Esophagus muscularis mucosa (tissue), 4 donors: ENCODE measurements around the gene SDK1. TPM values are rescaled to one million over a fixed set of nuclear protein-coding genes. Genes with fewer than 3 reads are reported as not detected.

Source experiments
- DNase-seq: peaks from one replicate; pipeline ENCODE4 v3.0.0-alpha.2; 2017; ENCODE audit errors: extremely low spot score
- H3K27ac ChIP-seq, 4 donors: fragments of 200-600 bp; sonication (generic); replicated peaks in 1 of 4; 1 replicate in 3 of 4; 2 replicates in 1 of 4; pipeline ENCODE4 v1.5.1; 2016 to 2019; ENCODE audit warnings: mild to moderate bottlenecking in 1 of 4
- H3K27me3 ChIP-seq, 4 donors: fragments of 200-600 bp; sonication (generic); one replicate each; pipeline versions ENCODE4 v1.5.1 to v1.6.0; 2016 to 2019
- H3K36me3 ChIP-seq, 4 donors: fragments of 200-600 bp; sonication (generic); one replicate each; pipeline ENCODE4 v1.5.1; 2016 to 2019
- H3K4me1 ChIP-seq, 4 donors: fragments of 200-600 bp; sonication (generic); one replicate each; pipeline ENCODE4 v1.5.1; 2016 to 2019
- H3K4me3 ChIP-seq, 4 donors: fragments of 200-600 bp; sonication (generic); 1 replicate in 2 of 4; 2 replicates in 2 of 4; pipeline ENCODE4 v1.5.1; 2016 to 2019; ENCODE audit warnings: mild to moderate bottlenecking in 4 of 4, moderate library complexity in 1 of 4
- H3K9me3 ChIP-seq, 4 donors: fragments of 200-600 bp; sonication (generic); 1 replicate in 3 of 4; 2 replicates in 1 of 4; pipeline ENCODE4 v1.5.1; 2016 to 2019
- EP300 ChIP-seq: sonication (generic); formaldehyde crosslinking; IDR thresholded peaks from one replicate; pipeline ENCODE4 v1.6.1; 2017; ENCODE audit warnings: antibody characterized with exemption
- POLR2A ChIP-seq: fragments of 450-650 bp; IDR thresholded peaks from one replicate; pipeline ENCODE4 v1.6.1; 2017; ENCODE audit warnings: antibody characterized with exemption, moderate library complexity, mild to moderate bottlenecking, low read depth
- POLR2AphosphoS5 ChIP-seq, 2 donors: sonication (generic); formaldehyde crosslinking; IDR thresholded peaks; one replicate each; pipeline ENCODE4 v1.6.1; 2017; ENCODE audit warnings: antibody characterized with exemption in 2 of 2
- WGBS: methylation state at CpG from one replicate; pipeline ENCODE4 v1.1.5; 2018; 5-methylcytosine and 5-hydroxymethylcytosine counted together
- intact Hi-C: fragments of 100-400 bp; cut with DNase I; formaldehyde crosslinking; loops from one replicate; pipeline ENCODE4 v1.15.1; 2023
- total RNA-seq, 4 donors: library from RNA; depleted of rRNA; stranded (reverse); fragments of >200 nt; gene quantifications; one replicate each; pipeline versions ENCODE4 v1.1.0 to v1.2.1, GENCODE V29; 2016
- TF ChIP-seq, protein P1 (sequence below), 3 experiments: fragments of 200-600 bp in 2 of 3; fragments of 450-650 bp in 1 of 3; sonication (generic) in 2 of 3; IDR thresholded peaks; one replicate each; pipeline ENCODE4 v1.5.1; 2017 to 2019; ENCODE audit warnings: antibody characterized with exemption in 3 of 3, mild to moderate bottlenecking in 2 of 3, moderate library complexity in 1 of 3

Gene SDK1
- total RNA-seq, 4 donors from 2014 or later, result 7.8 to 18.6 (median 12.0) TPM

DNA sequence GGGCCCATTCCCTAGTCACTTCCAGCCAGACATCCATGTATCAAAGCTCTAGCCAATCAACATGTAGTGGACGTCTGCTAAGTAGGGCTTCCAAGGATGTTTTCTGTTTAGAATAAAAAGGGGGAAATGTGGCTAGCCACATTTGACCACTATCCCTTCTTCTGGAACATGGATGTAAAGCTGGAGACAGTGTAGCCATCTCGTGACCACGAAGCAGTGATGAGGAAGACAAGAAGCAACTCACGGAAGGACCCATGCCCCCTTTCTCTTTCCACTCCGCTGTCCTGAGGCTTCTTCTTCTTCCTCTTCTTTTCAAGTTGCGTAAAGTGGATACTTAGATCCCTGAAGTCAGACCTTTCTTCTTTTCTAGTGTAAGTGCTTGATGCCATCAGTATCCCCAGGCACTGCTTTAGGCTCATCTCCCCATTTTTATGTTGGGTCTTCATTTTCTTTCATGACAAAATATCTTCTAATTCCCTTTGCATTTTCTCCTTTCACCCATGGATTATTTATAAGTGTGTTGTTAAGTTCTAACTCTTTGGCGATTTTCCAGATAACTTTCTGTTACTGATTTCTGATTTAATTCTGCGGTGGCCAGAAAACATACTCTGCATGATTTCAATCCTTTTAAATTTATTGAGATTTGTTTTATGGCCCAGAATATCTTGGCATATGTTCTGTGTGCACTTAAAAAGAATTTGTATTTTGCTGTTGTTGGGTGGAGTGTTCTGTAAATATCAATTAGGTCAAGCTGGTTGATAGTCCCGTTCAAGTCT, 594.5 kb downstream of the SDK1 start:
- H3K27ac ChIP-seq, result peak overlapping the region in 1 of 4 donors; percentile 6
- no peaks in the 10 kb centered on the region for H3K27me3 ChIP-seq
- no peaks in the 10 kb centered on the region for H3K36me3 ChIP-seq
- H3K9me3 ChIP-seq, result no peaks in the 10 kb centered on the region
- peak; percentile 90 for DNase-seq
- intact Hi-C loops, result no loop called here
- H3K4me1 ChIP-seq, result peaks cover 0 to 5% (median 0%) of the 10 kb centered on the region in 4 donors
- no peak for TF ChIP-seq POLR2A
- TF ChIP-seq, protein P1, sequence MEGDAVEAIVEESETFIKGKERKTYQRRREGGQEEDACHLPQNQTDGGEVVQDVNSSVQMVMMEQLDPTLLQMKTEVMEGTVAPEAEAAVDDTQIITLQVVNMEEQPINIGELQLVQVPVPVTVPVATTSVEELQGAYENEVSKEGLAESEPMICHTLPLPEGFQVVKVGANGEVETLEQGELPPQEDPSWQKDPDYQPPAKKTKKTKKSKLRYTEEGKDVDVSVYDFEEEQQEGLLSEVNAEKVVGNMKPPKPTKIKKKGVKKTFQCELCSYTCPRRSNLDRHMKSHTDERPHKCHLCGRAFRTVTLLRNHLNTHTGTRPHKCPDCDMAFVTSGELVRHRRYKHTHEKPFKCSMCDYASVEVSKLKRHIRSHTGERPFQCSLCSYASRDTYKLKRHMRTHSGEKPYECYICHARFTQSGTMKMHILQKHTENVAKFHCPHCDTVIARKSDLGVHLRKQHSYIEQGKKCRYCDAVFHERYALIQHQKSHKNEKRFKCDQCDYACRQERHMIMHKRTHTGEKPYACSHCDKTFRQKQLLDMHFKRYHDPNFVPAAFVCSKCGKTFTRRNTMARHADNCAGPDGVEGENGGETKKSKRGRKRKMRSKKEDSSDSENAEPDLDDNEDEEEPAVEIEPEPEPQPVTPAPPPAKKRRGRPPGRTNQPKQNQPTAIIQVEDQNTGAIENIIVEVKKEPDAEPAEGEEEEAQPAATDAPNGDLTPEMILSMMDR (IDR thresholded peaks at IDR 0.05), result no peak
- TF ChIP-seq EP300, result no peak
- no peak for TF ChIP-seq POLR2AphosphoS5 (IDR thresholded peaks at IDR 0.05)
- H3K4me3 ChIP-seq, result no peak overlapping the region
- 81% methylated on average over 9 of the region's 9 CpGs for WGBS

DNA sequence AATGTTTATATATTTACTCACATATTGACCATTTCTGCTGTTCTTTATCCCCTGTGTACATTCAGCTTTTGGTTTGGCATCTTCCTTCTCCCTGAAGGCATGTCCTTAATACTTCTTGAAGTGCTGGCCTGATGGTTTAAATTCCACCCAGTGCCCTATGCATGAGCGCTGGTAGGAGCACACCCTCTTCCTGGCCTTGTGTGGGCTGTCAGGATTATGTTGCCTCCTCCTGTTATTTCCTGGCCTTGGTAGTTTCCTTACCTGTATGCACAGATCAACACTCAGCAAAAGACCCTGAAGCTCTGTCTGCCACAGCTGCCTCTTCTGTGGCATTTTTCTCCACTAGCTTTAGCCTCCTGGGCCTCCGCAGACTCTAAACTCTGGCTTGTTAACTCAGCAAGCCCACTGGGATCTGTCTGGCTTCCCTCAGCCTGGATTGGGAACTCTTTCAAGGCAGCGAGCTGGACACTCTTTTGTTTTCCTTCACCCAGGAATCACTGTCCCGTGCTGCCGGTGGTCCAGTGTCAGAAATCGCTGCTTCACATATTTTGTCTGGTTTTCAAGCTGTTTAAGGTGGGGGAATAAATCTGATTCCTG, 595.2 kb downstream of the SDK1 start:
- no peak for TF ChIP-seq POLR2AphosphoS5 (IDR thresholded peaks at IDR 0.05)
- TF ChIP-seq POLR2A, result no peak
- no peak for TF ChIP-seq EP300
- TF ChIP-seq, protein P1 (IDR thresholded peaks at IDR 0.05), result no peak
- H3K27ac ChIP-seq, result peak overlapping the region in 3 of 4 donors; percentile 6 to 13 (median 7)

DNA sequence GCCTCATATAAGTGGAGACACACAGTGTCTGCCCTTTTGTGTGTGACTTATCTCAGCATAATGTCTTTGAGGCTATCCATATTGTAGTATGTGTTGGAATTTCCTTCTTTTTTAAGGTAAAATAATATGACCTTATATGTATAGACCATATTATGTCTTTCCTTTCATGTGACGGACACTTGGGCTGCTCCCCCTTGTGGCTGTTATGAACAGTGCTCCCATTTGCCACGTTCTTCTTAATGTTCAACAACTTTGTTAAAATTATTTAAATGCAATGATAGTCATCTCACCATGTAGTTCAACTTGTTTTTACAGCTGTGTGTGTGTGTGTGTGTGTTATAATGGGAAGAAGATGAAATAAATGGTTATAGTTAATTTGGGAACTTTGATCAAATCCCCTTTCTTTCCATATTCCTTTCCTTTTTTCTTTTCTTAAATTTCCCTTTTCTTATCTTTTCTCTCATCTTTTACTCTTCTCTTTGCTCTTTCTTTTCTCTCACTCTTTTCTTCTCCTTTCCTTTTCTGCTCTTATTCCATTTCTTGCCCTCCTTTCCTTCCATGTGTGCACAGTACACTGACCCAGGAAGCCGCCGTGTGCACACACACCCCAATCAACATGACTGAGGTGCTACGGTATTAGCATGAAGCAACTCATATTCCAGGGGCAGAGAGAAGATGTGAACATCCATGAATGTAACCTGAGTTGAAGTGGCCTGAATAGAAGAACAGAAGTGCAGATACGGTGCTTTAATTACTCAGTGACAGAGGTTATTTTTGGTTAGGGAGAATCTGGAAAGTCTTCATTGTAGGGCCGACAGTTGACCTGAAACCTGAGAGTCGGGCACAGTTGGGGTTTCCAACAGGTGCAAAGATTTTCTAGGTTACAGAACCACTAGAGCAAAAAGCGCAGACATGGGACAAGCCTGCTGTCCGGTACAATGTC, 596.6 kb downstream of the SDK1 start:
- Histone ChIP-seq H3K4me3 (no peak overlapping the region), H3K27ac (no peak overlapping the region), H3K9me3 (no peaks in the 10 kb centered on the region), H3K4me1 (no peaks in the 10 kb centered on the region), H3K36me3 (no peaks in the 10 kb centered on the region), H3K27me3 (no peaks in the 10 kb centered on the region)
- intact Hi-C loops, result loop anchor here (2.0 kb wide), 1 partner anchor 597 kb away; the partner anchor contains the start of gene SDK1
- TF ChIP-seq, protein P1 (IDR thresholded peaks at IDR 0.05), result peak; percentile 71 to 83 (median 74)
- no peak for TF ChIP-seq POLR2AphosphoS5 (IDR thresholded peaks at IDR 0.05)
- DNase-seq, result peak; percentile 74
- WGBS, result 78% methylated on average over 10 of the region's 10 CpGs

More for the DNA sequence above, 595.2 kb downstream of the SDK1 start:
- 76% methylated on average over 6 of the region's 6 CpGs for WGBS
- no peaks in the 10 kb centered on the region for H3K9me3 ChIP-seq
- peak; percentile 90 for DNase-seq
- no peaks in the 10 kb centered on the region for H3K36me3 ChIP-seq
- intact Hi-C loops, result no loop called here
- H3K4me1 ChIP-seq, result peaks cover 0 to 5% (median 0%) of the 10 kb centered on the region in 4 donors
- H3K4me3 ChIP-seq, result no peak overlapping the region
- no peaks in the 10 kb centered on the region for H3K27me3 ChIP-seq

DNA sequence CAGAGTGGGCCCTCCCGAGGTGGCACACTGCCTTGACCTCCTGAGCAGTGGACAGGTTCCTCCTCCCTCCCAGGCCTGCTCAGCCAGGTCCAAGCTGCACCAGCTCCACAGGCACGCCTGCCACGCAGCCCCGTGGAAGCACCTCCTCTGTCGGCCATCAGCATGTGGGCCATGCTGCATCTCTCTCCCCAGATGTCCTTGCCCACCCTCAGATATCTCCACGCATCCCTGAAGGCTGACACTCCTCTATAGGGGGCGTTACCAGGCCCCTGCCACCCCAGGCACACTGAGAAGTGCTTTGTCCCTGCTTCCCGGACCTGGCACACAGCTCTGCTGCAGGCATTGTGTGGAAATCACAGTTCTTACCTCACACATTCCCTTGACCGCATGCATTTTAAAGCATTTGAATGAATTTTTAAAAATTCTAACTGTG, 598.5 kb downstream of the SDK1 start:
- DNase-seq, result no peak
- TF ChIP-seq, protein P1 (IDR thresholded peaks at IDR 0.05), result no peak
- TF ChIP-seq EP300, result no peak
- no peak for TF ChIP-seq POLR2A
- no peak for TF ChIP-seq POLR2AphosphoS5 (IDR thresholded peaks at IDR 0.05)
- whole genome bisulfite sequencing, result 81% methylated on average over 9 of the region's 9 CpGs
- Histone ChIP-seq H3K36me3 (no peaks in the 10 kb centered on the region), H3K4me3 (no peak overlapping the region), H3K9me3 (no peaks in the 10 kb centered on the region), H3K4me1 (no peaks in the 10 kb centered on the region), H3K27ac (no peak overlapping the region), H3K27me3 (no peaks in the 10 kb centered on the region)
- intact Hi-C loops, result loop anchor here (2.0 kb wide), 1 partner anchor 599 kb away; the partner anchor contains the start of gene SDK1
